Tibial artery (tissue), 4 donors: ENCODE results near the gene MAEL.
A peak's percentile ranks its signal among the peaks of the same experiment; 100 is the strongest.

Experiments
- DNase-seq, 2 donors: peaks; one replicate each; pipeline ENCODE4 v3.0.0-alpha.2; 2019
- H3K27ac ChIP-seq, 2 donors: fragments of 200-600 bp; sonication (generic) in 1 of 2; 1 replicate in 1 of 2; 2 replicates in 1 of 2; pipeline ENCODE4 v1.5.1; 2018 to 2019; ENCODE audit warnings: mild to moderate bottlenecking in 1 of 2
- H3K27me3 ChIP-seq, 2 donors: fragments of 200-600 bp; sonication (generic) in 1 of 2; one replicate each; pipeline versions ENCODE4 v1.5.1 to v1.6.0; 2016 to 2019
- H3K36me3 ChIP-seq, 3 donors: fragments of 200-600 bp; sonication (generic) in 2 of 3; one replicate each; pipeline ENCODE4 v1.5.1; 2016 to 2019; ENCODE audit warnings: mild to moderate bottlenecking in 2 of 3
- H3K4me1 ChIP-seq, 4 donors: fragments of 200-600 bp; sonication (generic) in 2 of 4; 1 replicate in 3 of 4; 2 replicates in 1 of 4; pipeline ENCODE4 v1.5.1; 2016 to 2019
- H3K4me3 ChIP-seq, 2 donors: fragments of 200-600 bp; sonication (generic) in 1 of 2; 1 replicate in 1 of 2; 2 replicates in 1 of 2; pipeline ENCODE4 v1.5.1; 2018 to 2019; ENCODE audit warnings: mild to moderate bottlenecking in 2 of 2
- H3K9me3 ChIP-seq, 3 donors: fragments of 200-600 bp; sonication (generic) in 1 of 3; one replicate each; pipeline ENCODE4 v1.5.1; 2016 to 2019
- intact Hi-C: fragments of 100-400 bp; cut with DNase I; formaldehyde crosslinking; loops from one replicate; pipeline ENCODE4 v1.15.0; 2023; ENCODE audit warnings: low total_unique reads
- TF ChIP-seq, protein P1 (sequence below), 2 experiments: fragments of 200-600 bp in 1 of 2; fragments of 450-650 bp in 1 of 2; IDR thresholded peaks; one replicate each; pipeline ENCODE4 v1.5.1; 2017 to 2019; ENCODE audit warnings: antibody characterized with exemption in 2 of 2, mild to moderate bottlenecking in 1 of 2, moderate library complexity in 1 of 2

MAEL gene

DNA sequence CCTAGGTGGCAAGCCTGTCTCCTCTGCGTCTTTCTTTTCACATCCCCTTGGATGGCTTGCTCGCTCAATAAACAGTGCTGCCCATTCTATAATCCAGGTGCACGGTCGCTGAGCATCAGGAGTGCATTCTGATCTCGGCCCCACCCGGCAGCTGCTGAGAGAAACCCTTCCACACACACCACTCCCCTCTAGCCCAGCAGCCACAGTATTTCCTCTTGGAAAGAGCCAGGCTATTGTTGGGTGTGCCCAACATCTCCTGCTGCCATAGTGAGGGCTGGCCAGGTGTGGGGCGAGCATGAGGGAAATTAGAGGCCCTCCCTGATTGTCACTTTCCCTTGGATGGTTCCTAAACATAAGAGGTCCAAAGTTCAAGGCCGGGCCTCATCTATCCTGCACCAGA, 76.4 kb downstream of the MAEL start:
- intact Hi-C loops = loop anchor here (2.0 to 10.0 kb wide), 4 partner anchors 159 to 462 kb away; partner anchors contain the start of gene POU2F1
- H3K4me3 ChIP-seq = no peak overlapping the region
- TF ChIP-seq, protein P1, sequence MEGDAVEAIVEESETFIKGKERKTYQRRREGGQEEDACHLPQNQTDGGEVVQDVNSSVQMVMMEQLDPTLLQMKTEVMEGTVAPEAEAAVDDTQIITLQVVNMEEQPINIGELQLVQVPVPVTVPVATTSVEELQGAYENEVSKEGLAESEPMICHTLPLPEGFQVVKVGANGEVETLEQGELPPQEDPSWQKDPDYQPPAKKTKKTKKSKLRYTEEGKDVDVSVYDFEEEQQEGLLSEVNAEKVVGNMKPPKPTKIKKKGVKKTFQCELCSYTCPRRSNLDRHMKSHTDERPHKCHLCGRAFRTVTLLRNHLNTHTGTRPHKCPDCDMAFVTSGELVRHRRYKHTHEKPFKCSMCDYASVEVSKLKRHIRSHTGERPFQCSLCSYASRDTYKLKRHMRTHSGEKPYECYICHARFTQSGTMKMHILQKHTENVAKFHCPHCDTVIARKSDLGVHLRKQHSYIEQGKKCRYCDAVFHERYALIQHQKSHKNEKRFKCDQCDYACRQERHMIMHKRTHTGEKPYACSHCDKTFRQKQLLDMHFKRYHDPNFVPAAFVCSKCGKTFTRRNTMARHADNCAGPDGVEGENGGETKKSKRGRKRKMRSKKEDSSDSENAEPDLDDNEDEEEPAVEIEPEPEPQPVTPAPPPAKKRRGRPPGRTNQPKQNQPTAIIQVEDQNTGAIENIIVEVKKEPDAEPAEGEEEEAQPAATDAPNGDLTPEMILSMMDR (IDR thresholded peaks at IDR 0.05) = no peak
- H3K27me3 ChIP-seq = peaks cover 0 to 5% of the 10 kb centered on the region in 2 donors
- no peaks in the 10 kb centered on the region for H3K36me3 ChIP-seq
- DNase-seq = no peak
- peaks cover 0 to 6% (median 1%) of the 10 kb centered on the region in 4 donors for H3K4me1 ChIP-seq
- no peak overlapping the region for H3K27ac ChIP-seq
- no peaks in the 10 kb centered on the region for H3K9me3 ChIP-seq

DNA sequence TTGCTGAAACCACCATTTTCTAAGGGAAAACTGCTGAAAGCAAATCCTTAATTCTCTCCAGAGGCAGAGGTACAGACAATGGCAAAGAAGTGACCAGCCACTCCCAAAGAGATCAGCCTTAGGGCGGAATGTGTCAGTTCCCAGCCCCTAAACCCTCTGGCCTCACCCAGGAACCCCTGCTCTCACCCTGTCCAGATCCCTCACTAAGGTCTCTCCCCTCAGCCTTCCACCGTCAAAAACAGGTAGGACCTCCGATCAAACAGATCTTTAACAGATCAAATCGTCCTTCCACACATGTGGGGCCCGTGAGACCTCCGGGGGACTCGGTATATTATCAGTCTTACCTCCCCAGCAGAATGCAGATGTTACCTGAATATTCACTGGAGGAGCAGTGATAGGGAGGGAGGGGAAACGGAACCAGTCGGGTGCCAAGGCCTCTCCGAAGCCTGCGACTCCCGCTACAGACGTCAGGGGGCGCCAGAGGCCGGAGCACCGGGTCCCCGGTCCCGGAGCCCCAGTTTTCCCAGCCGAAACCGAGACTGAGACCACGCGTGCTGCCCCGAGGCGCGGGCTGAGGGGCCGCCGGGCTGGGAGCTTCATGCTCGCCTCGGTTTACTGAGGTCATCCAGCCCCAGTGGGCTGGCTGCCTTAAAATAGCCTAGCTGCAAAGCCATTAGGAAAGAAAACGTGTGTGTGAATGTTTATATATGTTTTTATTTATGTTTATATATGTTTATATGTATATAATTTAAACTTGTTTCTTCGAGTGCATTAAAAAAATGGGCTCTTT, 77.4 kb downstream of the MAEL start:
- peak; percentile 61 to 78 for DNase-seq
- no peaks in the 10 kb centered on the region for H3K9me3 ChIP-seq
- intact Hi-C loops = loop anchor here (5.0 to 10.0 kb wide), 3 partner anchors 158 to 461 kb away; partner anchors contain the start of gene POU2F1
- no peaks in the 10 kb centered on the region for H3K27me3 ChIP-seq
- H3K4me3 ChIP-seq = peak overlapping the region in 1 of 2 donors; percentile 27
- H3K4me1 ChIP-seq = peaks cover 0 to 6% (median 1%) of the 10 kb centered on the region in 4 donors
- TF ChIP-seq, protein P1 (IDR thresholded peaks at IDR 0.05) = peak; percentile 94 to 97
- H3K36me3 ChIP-seq = no peaks in the 10 kb centered on the region
- no peak overlapping the region for H3K27ac ChIP-seq

DNA sequence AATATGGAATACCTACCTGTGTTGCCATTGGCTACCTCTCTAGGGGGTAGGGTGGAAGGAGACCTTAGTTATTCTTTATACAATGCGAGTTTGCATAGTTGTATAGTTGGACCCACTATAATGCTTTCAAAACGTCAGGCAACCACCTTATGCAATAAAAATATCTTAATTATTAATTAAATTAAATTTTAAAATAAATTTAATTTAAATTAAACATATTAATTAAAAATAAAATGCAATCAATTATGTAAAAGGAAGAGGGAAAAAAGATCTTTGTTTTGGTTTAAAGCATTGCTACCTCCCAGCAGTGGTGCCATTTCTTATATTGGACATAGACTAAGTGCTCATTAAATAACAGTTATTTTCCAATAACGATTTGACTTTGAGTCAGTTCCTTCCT, 78.8 kb downstream of the MAEL start:
- no peak overlapping the region for H3K27ac ChIP-seq
- DNase-seq = no peak
- intact Hi-C loops = loop anchor here (5.0 to 10.0 kb wide), 3 partner anchors 157 to 459 kb away; partner anchors contain the start of gene POU2F1

DNA sequence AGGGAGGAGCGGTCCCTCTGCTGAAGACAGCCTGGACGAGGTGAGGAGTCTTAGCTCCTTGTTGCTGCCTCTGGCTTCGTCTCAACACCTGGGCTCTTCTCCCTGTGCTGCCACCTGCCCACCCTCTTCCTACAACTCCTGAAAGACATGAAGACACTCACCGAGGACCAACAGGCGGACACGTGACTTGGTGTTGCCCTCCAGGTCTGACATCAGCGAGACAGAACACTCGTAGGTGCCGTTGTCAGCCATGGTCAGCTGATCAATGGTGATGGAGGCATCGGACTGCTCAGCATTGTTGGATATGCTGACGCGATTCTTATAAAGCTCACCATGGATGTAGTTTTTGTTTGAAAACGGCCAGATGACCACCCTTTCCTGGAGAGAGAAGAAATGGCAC, 79.7 kb downstream of the MAEL start:
- Histone ChIP-seq H3K9me3 (no peaks in the 10 kb centered on the region), H3K4me3 (no peak overlapping the region), H3K27me3 (no peaks in the 10 kb centered on the region), H3K4me1 (peaks cover 0 to 6% (median 1%) of the 10 kb centered on the region in 4 donors), H3K36me3 (no peaks in the 10 kb centered on the region), H3K27ac (no peak overlapping the region)
- TF ChIP-seq, protein P1 (IDR thresholded peaks at IDR 0.05) = no peak
- intact Hi-C loops = loop anchor here (5.0 to 10.0 kb wide), 3 partner anchors 156 to 459 kb away; partner anchors contain the start of gene POU2F1
- no peak for DNase-seq

More for the DNA sequence above, 78.8 kb downstream of the MAEL start:
- peaks cover 0 to 6% (median 1%) of the 10 kb centered on the region in 4 donors for H3K4me1 ChIP-seq
- TF ChIP-seq, protein P1 (IDR thresholded peaks at IDR 0.05) = no peak
- H3K27me3 ChIP-seq = no peaks in the 10 kb centered on the region
- H3K36me3 ChIP-seq = no peaks in the 10 kb centered on the region
- no peak overlapping the region for H3K4me3 ChIP-seq
- no peaks in the 10 kb centered on the region for H3K9me3 ChIP-seq

DNA sequence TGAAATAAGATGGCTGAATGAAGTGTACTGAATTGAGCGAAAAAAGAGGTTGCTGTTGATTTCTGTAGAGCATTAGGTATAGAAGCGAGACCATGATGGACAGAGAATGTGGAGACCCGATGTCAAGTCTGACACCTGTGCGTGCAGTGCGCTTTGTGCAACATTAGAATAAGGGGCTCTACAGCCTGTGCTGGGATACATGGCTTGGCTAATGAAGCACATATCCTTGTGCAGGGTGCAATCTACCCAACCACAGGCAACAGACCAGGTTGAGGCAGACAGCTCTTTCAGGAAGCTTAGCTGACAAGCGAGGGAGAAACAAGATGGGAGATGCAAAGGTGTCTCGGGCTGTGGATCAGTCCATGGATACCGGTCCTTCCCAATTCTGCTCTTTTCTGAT, 82.2 kb downstream of the MAEL start:
- Histone ChIP-seq H3K9me3 (no peaks in the 10 kb centered on the region), H3K4me1 (peaks cover 0 to 6% (median 1%) of the 10 kb centered on the region in 4 donors), H3K4me3 (no peak overlapping the region), H3K36me3 (no peaks in the 10 kb centered on the region), H3K27ac (no peak overlapping the region), H3K27me3 (no peaks in the 10 kb centered on the region)
- no peak for DNase-seq
- TF ChIP-seq, protein P1 (IDR thresholded peaks at IDR 0.05) = no peak
- intact Hi-C loops = no loop called here
